CD4-positive, alpha-beta T cell treated with Interleukin-6 for 4 hours (primary cell): ENCODE data around the gene NPFF.

ENCODE experiments used
- DNase-seq: peaks from one replicate; pipeline ENCODE4 v3.0.0-alpha.2; 2020; ENCODE audit warnings: mixed read lengths

NPFF gene

GRCh38 chr12:53472056-53472582 is 35.2 kb downstream of the NPFF start:
- DNase-seq, result no peak

DNA sequence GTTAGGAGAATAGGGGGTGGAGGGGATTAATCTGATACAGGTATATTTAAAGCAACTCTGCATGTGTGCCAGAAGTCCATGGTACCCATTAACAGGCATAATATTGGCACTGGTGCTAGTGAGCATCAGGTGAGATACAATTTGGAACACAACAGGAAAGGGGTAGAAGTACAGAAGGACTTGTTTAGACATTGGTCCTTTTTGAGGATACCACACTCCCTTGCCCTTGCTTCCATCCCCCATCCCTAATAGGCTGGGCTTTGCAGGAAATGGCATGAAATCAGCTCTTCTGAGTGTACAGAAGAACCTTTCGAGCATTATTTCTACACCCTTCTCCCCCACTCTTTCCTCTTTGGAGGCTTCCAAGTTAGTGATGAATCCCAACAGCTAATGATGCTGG is 39.0 kb downstream of the NPFF start:
- DNase-seq, result no peak

DNA sequence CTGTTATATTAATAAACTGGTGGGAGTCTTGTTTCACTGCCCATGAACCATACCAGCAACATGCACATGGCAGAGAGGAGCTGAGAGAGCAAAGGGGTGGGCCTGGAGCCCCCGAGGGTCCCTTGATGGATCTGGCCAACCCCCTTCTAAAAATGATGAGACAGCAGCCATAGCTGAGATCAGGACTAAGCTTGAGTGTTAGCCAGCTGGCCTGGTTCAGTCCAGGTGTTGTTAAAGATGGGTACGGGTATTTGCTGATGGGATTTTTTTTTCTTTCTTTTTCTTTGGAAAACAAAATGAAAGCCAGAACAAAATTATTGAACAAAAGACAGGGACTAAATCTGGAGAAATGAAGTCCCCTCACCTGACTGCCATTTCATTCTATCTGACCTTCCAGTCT is 39.4 kb downstream of the NPFF start:
- no peak for DNase-seq

GRCh38 chr12:53467082-53467481 is 40.2 kb downstream of the NPFF start:
- DNase-seq, result no peak

- DNase-seq, result no peak
Observed at GRCh38 chr12:53466640-53467039, 40.6 kb downstream of the NPFF start.

GRCh38 chr12:53465679-53466078 is 41.6 kb downstream of the NPFF start:
- DNase-seq, result no peak

GRCh38 chr12:53464685-53465418 is 42.4 kb downstream of the NPFF start:
- DNase-seq, result no peak

DNA sequence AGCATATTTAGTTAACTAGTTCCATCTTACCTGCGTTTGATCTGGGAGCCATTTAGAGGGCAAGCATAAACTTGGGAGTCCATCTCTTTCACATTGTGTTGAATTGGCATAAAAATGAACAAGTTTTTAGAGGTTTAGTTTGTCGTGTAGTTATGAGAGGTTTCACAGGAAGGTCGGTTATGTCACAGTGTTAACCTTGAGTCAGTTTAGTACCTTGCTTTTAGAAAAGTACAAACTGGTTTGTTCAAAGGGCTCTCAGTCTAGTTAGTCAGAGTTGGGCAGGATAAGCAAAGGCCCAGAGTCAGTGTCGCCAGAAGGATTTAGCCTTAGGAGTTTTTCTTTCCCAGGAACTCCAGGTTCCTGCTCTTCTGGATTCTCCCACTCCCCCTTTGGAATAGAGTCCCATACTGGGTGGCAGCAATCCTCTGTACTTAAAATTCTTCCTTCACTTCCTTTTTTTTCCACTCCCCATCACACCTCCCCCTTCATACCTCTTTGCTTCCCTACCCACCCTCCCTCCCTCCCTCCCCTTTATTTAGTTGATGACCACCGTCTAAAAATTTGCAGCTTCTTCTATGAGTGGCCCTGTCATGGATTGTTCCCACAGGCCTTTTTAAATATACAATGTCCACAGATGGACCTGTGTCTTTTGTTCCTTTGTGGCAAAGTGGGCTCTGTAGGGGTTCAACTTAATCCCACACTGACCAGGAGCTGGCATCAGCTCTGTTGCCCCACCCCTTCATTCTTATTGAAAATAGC is 43.3 kb downstream of the NPFF start:
- DNase-seq, result no peak

- DNase-seq, result no peak
Observed at GRCh38 chr12:53462935-53463334, 44.3 kb downstream of the NPFF start.

- DNase-seq, result no peak
Observed at GRCh38 chr12:53461591-53461990, 45.7 kb downstream of the NPFF start.

GRCh38 chr12:53461059-53461458 is 46.2 kb downstream of the NPFF start:
- DNase-seq, result no peak

- DNase-seq, result no peak
Observed at GRCh38 chr12:53459097-53459496, 48.2 kb downstream of the NPFF start.
